CD14-positive monocyte (primary cell): ENCODE measurements around the gene PSEN2. TPM values are rescaled to one million over a fixed set of nuclear protein-coding genes. Genes with fewer than 3 reads are reported as not detected.

Source experiments
- DNase-seq, 3 donors: peaks; one replicate each; pipeline ENCODE4 v3.0.0-alpha.2; 2011 to 2022
- H2AFZ ChIP-seq: 2 replicates; pipeline ENCODE4 v1.6.0; 2012; ENCODE audit warnings: mild to moderate bottlenecking, low read depth, low read length, inconsistent platforms; ENCODE audit not compliant: insufficient read depth, poor library complexity, severe bottlenecking
- H3K27ac ChIP-seq, 2 donors: 1 replicate in 1 of 2; 2 replicates in 1 of 2; pipeline ENCODE4 v1.5.1; 2012 to 2013; ENCODE audit warnings: low read length in 2 of 2, control low read depth in 1 of 2, inconsistent platforms in 1 of 2, low read depth in 1 of 2, mild to moderate bottlenecking in 1 of 2
- H3K27me3 ChIP-seq, 2 donors: one replicate each; pipeline versions ENCODE4 v1.6.0 to v1.6.1; 2011 to 2013; ENCODE audit warnings: low read length in 2 of 2; ENCODE audit not compliant: control insufficient read depth in 2 of 2, insufficient read depth in 2 of 2
- H3K36me3 ChIP-seq, 2 donors: replicated peaks in 1 of 2; 1 replicate in 1 of 2; 2 replicates in 1 of 2; pipeline versions ENCODE4 v1.5.1 to v1.6.1; 2012 to 2013; ENCODE audit warnings: low read length in 2 of 2, control low read depth in 1 of 2, inconsistent platforms in 1 of 2, mild to moderate bottlenecking in 1 of 2; ENCODE audit not compliant: insufficient read depth in 2 of 2, control insufficient read depth in 1 of 2
- H3K4me1 ChIP-seq, 2 donors: 1 replicate in 1 of 2; 2 replicates in 1 of 2; pipeline versions ENCODE4 v1.5.1 to v1.6.1; 2012 to 2013; ENCODE audit warnings: low read length in 2 of 2, control low read depth in 1 of 2, inconsistent platforms in 1 of 2, mild to moderate bottlenecking in 1 of 2, moderate library complexity in 1 of 2; ENCODE audit not compliant: insufficient read depth in 2 of 2, control insufficient read depth in 1 of 2
- H3K4me2 ChIP-seq: replicated peaks from 2 replicates; pipeline ENCODE3; 2012; ENCODE audit warnings: low read length, moderate library complexity, mild to moderate bottlenecking; ENCODE audit not compliant: poor library complexity, severe bottlenecking; ENCODE audit errors: extremely low read depth
- H3K4me3 ChIP-seq, 3 experiments: fragments of 200-600 bp in 1 of 3; sonication (generic) in 1 of 3; replicated peaks in 1 of 3; 1 replicate in 2 of 3; 2 replicates in 1 of 3; pipeline ENCODE4 v1.5.1; 2011 to 2013; ENCODE audit warnings: low read length in 3 of 3, mild to moderate bottlenecking in 3 of 3, control low read depth in 2 of 3, low read depth in 2 of 3, inconsistent platforms in 1 of 3, moderate library complexity in 1 of 3
- H3K79me2 ChIP-seq: 2 replicates; pipeline ENCODE4 v1.6.0; 2012; ENCODE audit warnings: mild to moderate bottlenecking, control low read depth, inconsistent platforms, low read length, moderate library complexity; ENCODE audit not compliant: insufficient read depth
- H3K9ac ChIP-seq: 2 replicates; pipeline ENCODE4 v1.6.0; 2017; ENCODE audit warnings: low read length, mild to moderate bottlenecking; ENCODE audit not compliant: insufficient read depth, poor library complexity, severe bottlenecking
- H3K9me3 ChIP-seq, 2 donors: replicated peaks in 1 of 2; 1 replicate in 1 of 2; 2 replicates in 1 of 2; pipeline versions ENCODE4 v1.5.1 to v1.6.1; 2012 to 2013; ENCODE audit warnings: low read length in 2 of 2, control low read depth in 1 of 2; ENCODE audit not compliant: control insufficient read depth in 1 of 2, insufficient read depth in 1 of 2
- H4K20me1 ChIP-seq: 2 replicates; pipeline ENCODE4 v1.6.0; 2012; ENCODE audit warnings: mild to moderate bottlenecking, low read length, control low read depth, moderate library complexity; ENCODE audit not compliant: insufficient read depth
- H3K27ac Mint-ChIP-seq, 7 donors: one replicate each; pipeline ENCODE4 v1.8.0; 2020; ENCODE audit warnings: mild to moderate bottlenecking in 7 of 7, mixed read lengths in 7 of 7, moderate library complexity in 6 of 7, inconsistent platforms in 2 of 7
- H3K27me3 Mint-ChIP-seq, 3 donors: one replicate each; pipeline ENCODE4 v1.8.0; 2021 to 2022; ENCODE audit warnings: low read depth in 3 of 3, mild to moderate bottlenecking in 3 of 3, mixed read lengths in 3 of 3, moderate library complexity in 3 of 3, inconsistent platforms in 1 of 3
- H3K36me3 Mint-ChIP-seq, 2 donors: one replicate each; pipeline ENCODE4 v1.8.0; 2020; ENCODE audit warnings: mixed read lengths in 2 of 2, inconsistent platforms in 1 of 2, mild to moderate bottlenecking in 1 of 2
- H3K4me1 Mint-ChIP-seq: one replicate; pipeline ENCODE4 v1.8.0; 2020; ENCODE audit warnings: mild to moderate bottlenecking, mixed read lengths
- H3K4me3 Mint-ChIP-seq, 2 donors: one replicate each; pipeline ENCODE4 v1.8.0; 2020; ENCODE audit warnings: mild to moderate bottlenecking in 2 of 2, mixed read lengths in 2 of 2, moderate library complexity in 1 of 2
- H3K9me3 Mint-ChIP-seq, 7 donors: one replicate each; pipeline ENCODE4 v1.8.0; 2020 to 2022; ENCODE audit warnings: mixed read lengths in 7 of 7, mild to moderate bottlenecking in 6 of 7, moderate library complexity in 6 of 7, inconsistent platforms in 2 of 7
- WGBS: methylation state at CpG from one replicate; pipeline ENCODE4 v1.1.5; 2013; ENCODE audit warnings: missing lambda C conversion rate; ENCODE audit not compliant: insufficient coverage; 5-methylcytosine and 5-hydroxymethylcytosine counted together
- intact Hi-C, 2 donors: fragments of 100-400 bp; cut with micrococcal nuclease; formaldehyde crosslinking; loops; one replicate each; pipeline versions ENCODE4 v1.15.0 to v1.15.1; 2023
- polyA plus RNA-seq, 3 donors: library from polyadenylated mRNA; depleted of rRNA in 1 of 3; unstranded in 2 of 3; stranded (reverse) in 1 of 3; fragments of 300-500 nt in 2 of 3; fragments of >200 nt in 1 of 3; fragmentation: Illumina TruSeq in 2 of 3; gene quantifications; 1 replicate in 2 of 3; 2 replicates in 1 of 3; pipeline ENCODE4 v1.2.3, GENCODE V29; 2012 to 2021
- TF ChIP-seq, protein P1 (sequence below): fragments of 200-600 bp; IDR thresholded peaks from one replicate; pipeline ENCODE4 v1.8.0; 2022; ENCODE audit warnings: antibody characterized with exemption, mild to moderate bottlenecking

Gene PSEN2
- polyA plus RNA-seq, 3 donors = 8.9 to 11.8 (median 11.4) TPM

DNA sequence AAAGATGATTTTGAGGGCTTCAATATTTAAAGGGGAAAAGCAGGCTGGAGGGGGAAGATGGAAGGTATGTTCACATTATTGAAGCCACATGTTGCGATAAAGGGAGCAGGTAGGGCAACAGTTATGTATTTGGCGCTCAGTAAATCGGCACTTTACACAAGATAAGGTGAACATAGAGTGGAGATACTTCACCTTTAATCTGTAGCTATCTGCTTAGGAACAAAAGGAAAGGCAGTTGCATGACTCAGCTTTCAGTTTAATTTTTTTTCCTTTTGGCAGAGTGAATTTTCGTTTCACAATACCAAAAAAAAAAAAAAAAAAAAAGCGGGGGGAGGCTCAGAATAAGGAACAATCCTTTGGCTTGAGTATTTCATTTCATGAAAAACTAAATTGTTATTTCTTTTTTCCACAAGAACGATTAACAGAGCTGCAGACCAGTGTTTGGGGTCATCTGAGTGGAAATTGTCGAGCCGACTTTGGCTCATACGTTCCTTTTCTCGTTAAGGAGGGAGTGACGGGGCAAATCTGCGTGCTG is 68.6 kb downstream of the PSEN2 start:
- H3K4me1 Mint-ChIP-seq = peaks cover 54% of the 10 kb centered on the region

DNA sequence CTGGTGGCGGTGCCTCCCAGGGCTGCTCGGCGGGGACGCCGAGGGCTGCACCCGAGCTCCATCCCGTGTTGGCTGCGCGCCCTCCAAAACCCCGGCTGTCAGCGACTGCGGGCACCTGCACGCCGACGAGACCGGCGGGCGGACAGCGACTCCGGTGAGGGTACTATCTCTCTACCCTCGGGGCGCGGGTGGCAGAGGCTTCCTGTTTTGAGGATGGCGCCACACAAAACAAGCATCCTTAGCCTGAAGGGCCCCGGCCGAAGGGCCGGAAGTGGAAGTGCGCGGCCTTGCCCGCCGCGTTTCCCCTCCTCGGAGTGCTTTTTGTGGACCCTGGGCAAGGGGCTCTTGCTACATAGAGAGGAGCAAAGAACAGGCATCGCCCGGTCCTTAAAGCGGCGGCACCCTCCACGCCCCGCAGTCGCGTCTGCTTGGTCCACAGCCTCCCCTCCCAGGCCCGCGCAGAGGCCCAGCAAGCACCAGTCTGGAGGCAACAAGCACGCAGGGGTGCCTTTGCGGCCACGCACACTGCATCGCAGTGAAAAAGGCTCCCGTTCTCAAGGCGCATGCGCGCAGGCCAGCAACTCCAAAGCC is 69.1 kb downstream of the PSEN2 start:
- Mint-ChIP-seq H3K27me3 (peaks cover 0 to 2% (median 0%) of the 10 kb centered on the region in 3 donors), H3K4me1 (peaks cover 59% of the 10 kb centered on the region), H3K9me3 (peaks cover 10 to 19% (median 14%) of the 10 kb centered on the region in 7 donors), H3K4me3 (peak overlapping the region; percentile 87 to 93), H3K36me3 (peaks cover 6% of the 10 kb centered on the region in 2 donors), H3K27ac (peak overlapping the region; percentile 96 to 98 (median 97))
- Histone ChIP-seq H3K9me3 (peaks cover 4 to 11% of the 10 kb centered on the region in 2 donors), H3K27ac (peak overlapping the region; percentile 96 to 98), H3K4me3 (peak overlapping the region; percentile 56 to 83 (median 83)), H3K36me3 (no peaks in the 10 kb centered on the region), H3K27me3 (no peaks in the 10 kb centered on the region), H3K79me2 (peaks cover 44% of the 10 kb centered on the region), H4K20me1 (peaks cover 32% of the 10 kb centered on the region), H2AFZ (peak overlapping the region; percentile 93), H3K4me2 (peak overlapping the region; percentile 88), H3K4me1 (peaks cover 36 to 59% of the 10 kb centered on the region in 2 donors), H3K9ac (peak overlapping the region; percentile 93)
- intact Hi-C loops = loop anchor here in 1 of 2 donors (10.0 kb wide), 1 partner anchor 305 kb away; no protein-coding TSS in a partner anchor
- DNase-seq = peak; percentile 71 to 76 (median 72)
- TF ChIP-seq, protein P1, sequence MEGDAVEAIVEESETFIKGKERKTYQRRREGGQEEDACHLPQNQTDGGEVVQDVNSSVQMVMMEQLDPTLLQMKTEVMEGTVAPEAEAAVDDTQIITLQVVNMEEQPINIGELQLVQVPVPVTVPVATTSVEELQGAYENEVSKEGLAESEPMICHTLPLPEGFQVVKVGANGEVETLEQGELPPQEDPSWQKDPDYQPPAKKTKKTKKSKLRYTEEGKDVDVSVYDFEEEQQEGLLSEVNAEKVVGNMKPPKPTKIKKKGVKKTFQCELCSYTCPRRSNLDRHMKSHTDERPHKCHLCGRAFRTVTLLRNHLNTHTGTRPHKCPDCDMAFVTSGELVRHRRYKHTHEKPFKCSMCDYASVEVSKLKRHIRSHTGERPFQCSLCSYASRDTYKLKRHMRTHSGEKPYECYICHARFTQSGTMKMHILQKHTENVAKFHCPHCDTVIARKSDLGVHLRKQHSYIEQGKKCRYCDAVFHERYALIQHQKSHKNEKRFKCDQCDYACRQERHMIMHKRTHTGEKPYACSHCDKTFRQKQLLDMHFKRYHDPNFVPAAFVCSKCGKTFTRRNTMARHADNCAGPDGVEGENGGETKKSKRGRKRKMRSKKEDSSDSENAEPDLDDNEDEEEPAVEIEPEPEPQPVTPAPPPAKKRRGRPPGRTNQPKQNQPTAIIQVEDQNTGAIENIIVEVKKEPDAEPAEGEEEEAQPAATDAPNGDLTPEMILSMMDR = no peak
- WGBS = under 1% methylated on average over 50 of the region's 51 CpGs

More for the DNA sequence above, 68.6 kb downstream of the PSEN2 start:
- 1% methylated on average over 6 of the region's 12 CpGs for WGBS
- peak overlapping the region; percentile 93 for H2AFZ ChIP-seq
- Mint-ChIP-seq H3K4me3 (peak overlapping the region; percentile 87 to 93), H3K36me3 (peaks cover 6 to 8% of the 10 kb centered on the region in 2 donors), H3K27me3 (peaks cover 0 to 2% (median 0%) of the 10 kb centered on the region in 3 donors), H3K27ac (peak overlapping the region; percentile 96 to 98 (median 97)), H3K9me3 (peaks cover 13 to 24% (median 18%) of the 10 kb centered on the region in 7 donors)
- H3K4me1 ChIP-seq = peaks cover 36 to 59% of the 10 kb centered on the region in 2 donors
- DNase-seq = peak; percentile 53 to 66 (median 65)
- H3K4me2 ChIP-seq = peak overlapping the region; percentile 88
- H4K20me1 ChIP-seq = peaks cover 26% of the 10 kb centered on the region
- peak overlapping the region; percentile 93 for H3K9ac ChIP-seq
- no peaks in the 10 kb centered on the region for H3K36me3 ChIP-seq
- TF ChIP-seq, protein P1 = no peak
- intact Hi-C loops = loop anchor here in 1 of 2 donors (10.0 kb wide), 1 partner anchor 304 kb away; no protein-coding TSS in a partner anchor
- H3K4me3 ChIP-seq = peak overlapping the region; percentile 56 to 83 (median 83)
- no peaks in the 10 kb centered on the region for H3K27me3 ChIP-seq
- peak overlapping the region; percentile 96 to 98 for H3K27ac ChIP-seq
- H3K79me2 ChIP-seq = peaks cover 38% of the 10 kb centered on the region
- H3K9me3 ChIP-seq = peaks cover 4 to 16% of the 10 kb centered on the region in 2 donors
